Kidney epithelial cell (primary cell): Measurements from ENCODE around the gene CDK6. TPM values are rescaled to one million over a fixed set of nuclear protein-coding genes. Genes with fewer than 3 reads are reported as not detected.

Experiments used
- DNase-seq: peaks from one replicate; pipeline ENCODE4 v3.0.0-alpha.2; 2010; ENCODE audit warnings: low read depth
- H3K27me3 ChIP-seq: 2 replicates; pipeline ENCODE4 v1.6.0; 2011; ENCODE audit warnings: low read length; ENCODE audit not compliant: control insufficient read depth, insufficient read depth
- H3K36me3 ChIP-seq: 2 replicates; pipeline ENCODE4 v1.5.1; 2011; ENCODE audit warnings: low read length; ENCODE audit not compliant: control insufficient read depth, insufficient read depth
- H3K4me3 ChIP-seq: 2 replicates; pipeline ENCODE4 v1.5.1; 2011; ENCODE audit warnings: low read depth, mild to moderate bottlenecking, control low read depth, low read length
- total RNA-seq: library from RNA; depleted of rRNA; stranded (reverse); fragments of >200 nt; gene quantifications from 2 replicates; pipeline ENCODE4 v1.2.3, GENCODE V29; 2015
- TF ChIP-seq, protein P1 (sequence below): IDR thresholded peaks from 2 replicates; pipeline ENCODE4 v1.5.1; 2011; ENCODE audit warnings: mild to moderate bottlenecking, moderate library complexity, low read length, control low read depth, inconsistent platforms; ENCODE audit not compliant: insufficient read depth, poor library complexity, severe bottlenecking

Gene CDK6
- total RNA-seq, 1 donor from 2014 or later: 91.0 TPM

DNA sequence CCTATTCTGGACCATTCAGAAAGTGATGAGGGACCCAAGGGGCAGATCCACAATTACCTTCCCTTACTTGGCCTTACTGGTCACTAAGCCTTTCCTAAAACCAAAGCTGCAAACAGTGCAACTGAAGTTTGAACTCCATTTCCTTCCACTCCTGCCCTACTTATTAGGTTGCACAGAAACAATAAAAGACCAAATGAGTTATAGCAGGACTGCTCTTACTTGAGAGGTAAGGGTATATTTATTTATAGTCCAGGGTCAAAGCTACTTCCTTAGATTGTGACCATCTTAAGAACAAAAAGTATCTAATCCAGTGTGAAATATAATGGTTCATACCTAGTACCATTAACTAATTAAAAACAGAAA, 27.0 kb downstream of the CDK6 start:
- no peak for DNase-seq
- Histone ChIP-seq H3K36me3 (no peaks in the 10 kb centered on the region), H3K27me3 (no peaks in the 10 kb centered on the region), H3K4me3 (no peak overlapping the region)
- TF ChIP-seq, protein P1, sequence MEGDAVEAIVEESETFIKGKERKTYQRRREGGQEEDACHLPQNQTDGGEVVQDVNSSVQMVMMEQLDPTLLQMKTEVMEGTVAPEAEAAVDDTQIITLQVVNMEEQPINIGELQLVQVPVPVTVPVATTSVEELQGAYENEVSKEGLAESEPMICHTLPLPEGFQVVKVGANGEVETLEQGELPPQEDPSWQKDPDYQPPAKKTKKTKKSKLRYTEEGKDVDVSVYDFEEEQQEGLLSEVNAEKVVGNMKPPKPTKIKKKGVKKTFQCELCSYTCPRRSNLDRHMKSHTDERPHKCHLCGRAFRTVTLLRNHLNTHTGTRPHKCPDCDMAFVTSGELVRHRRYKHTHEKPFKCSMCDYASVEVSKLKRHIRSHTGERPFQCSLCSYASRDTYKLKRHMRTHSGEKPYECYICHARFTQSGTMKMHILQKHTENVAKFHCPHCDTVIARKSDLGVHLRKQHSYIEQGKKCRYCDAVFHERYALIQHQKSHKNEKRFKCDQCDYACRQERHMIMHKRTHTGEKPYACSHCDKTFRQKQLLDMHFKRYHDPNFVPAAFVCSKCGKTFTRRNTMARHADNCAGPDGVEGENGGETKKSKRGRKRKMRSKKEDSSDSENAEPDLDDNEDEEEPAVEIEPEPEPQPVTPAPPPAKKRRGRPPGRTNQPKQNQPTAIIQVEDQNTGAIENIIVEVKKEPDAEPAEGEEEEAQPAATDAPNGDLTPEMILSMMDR: no peak

DNA sequence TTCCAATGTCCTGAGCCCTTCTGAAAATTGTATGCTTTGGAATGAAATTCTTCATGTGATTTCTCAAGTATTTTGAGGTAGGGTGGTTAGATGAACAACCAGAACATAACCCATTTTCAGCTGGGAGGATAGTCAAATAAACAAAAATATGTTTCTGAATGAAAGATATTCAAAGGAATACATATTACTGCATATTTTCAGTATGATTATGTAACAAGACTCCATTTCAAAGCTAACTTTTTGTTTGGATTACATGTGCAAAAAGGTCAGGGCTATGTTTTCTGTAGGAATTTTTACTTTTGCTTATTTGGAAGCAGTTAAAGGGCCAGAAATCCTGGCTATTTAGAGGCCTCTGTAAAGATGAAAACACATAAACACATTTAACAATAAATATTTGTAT, 27.7 kb downstream of the CDK6 start:
- Histone ChIP-seq H3K4me3 (no peak overlapping the region), H3K27me3 (no peaks in the 10 kb centered on the region), H3K36me3 (no peaks in the 10 kb centered on the region)
- TF ChIP-seq, protein P1: no peak
- no peak for DNase-seq

DNA sequence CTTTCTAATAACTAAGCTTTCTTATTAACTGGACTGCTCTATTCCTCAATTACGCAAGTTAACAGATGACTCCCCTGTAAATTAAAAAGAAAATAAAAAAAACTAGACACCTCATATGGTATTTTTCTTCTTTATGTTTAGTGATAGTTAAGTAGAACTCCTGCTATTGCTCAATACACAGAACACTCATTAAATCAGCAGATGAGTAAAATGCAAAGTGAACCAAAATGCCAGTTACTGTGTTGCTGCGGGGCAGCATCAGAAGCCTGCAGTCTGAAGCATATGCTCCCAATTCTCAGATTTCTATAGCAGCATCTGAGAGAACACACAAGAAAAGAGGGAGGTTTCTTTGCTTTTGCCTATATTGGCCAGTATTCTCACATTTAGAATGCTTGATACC, 28.4 kb downstream of the CDK6 start:
- no peak for DNase-seq

DNA sequence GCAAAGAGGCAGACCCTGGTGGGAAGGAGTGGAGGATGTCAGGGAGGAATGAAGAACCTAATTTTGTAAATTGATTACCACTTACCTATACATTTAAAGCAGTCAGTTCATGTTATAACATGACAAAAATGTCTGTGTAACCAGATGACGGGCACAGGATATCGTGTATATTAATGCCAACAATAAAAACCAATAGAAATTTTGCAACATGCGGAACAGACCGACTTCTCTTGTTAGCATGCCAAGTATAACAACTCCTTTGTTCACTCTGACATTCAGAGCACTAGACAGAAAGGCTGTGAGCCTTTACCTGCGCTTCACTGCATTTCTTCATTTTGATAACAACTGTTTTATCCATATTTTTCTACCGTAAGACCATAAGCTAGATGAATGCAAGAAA, 29.9 kb downstream of the CDK6 start:
- no peaks in the 10 kb centered on the region for H3K36me3 ChIP-seq
- no peak overlapping the region for H3K4me3 ChIP-seq
- DNase-seq: no peak
- TF ChIP-seq, protein P1: no peak
- no peaks in the 10 kb centered on the region for H3K27me3 ChIP-seq

More for the DNA sequence above, 28.4 kb downstream of the CDK6 start:
- Histone ChIP-seq H3K4me3 (no peak overlapping the region), H3K27me3 (no peaks in the 10 kb centered on the region), H3K36me3 (no peaks in the 10 kb centered on the region)
- TF ChIP-seq, protein P1: no peak

DNA sequence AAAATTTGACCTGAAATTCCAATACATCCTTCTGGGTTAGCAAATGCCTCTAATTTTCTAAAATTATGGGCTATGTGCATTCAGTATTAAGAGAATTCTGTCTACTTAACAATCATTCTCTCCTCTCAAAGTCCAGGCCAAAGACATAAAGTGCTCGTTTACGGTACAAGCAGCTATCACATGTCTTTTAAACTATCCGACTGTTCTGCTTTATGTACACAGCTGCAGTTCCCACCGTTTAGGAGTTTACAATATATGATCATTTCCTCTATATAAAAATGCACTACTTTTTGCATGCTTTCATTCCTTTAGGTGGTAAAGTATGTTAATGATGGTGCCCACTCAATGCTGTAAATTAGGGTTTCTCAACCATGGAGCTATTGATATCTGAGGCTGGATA, 34.0 kb downstream of the CDK6 start:
- DNase-seq: no peak
- no peaks in the 10 kb centered on the region for H3K36me3 ChIP-seq
- H3K4me3 ChIP-seq: no peak overlapping the region
- TF ChIP-seq, protein P1: no peak
- no peaks in the 10 kb centered on the region for H3K27me3 ChIP-seq

DNA sequence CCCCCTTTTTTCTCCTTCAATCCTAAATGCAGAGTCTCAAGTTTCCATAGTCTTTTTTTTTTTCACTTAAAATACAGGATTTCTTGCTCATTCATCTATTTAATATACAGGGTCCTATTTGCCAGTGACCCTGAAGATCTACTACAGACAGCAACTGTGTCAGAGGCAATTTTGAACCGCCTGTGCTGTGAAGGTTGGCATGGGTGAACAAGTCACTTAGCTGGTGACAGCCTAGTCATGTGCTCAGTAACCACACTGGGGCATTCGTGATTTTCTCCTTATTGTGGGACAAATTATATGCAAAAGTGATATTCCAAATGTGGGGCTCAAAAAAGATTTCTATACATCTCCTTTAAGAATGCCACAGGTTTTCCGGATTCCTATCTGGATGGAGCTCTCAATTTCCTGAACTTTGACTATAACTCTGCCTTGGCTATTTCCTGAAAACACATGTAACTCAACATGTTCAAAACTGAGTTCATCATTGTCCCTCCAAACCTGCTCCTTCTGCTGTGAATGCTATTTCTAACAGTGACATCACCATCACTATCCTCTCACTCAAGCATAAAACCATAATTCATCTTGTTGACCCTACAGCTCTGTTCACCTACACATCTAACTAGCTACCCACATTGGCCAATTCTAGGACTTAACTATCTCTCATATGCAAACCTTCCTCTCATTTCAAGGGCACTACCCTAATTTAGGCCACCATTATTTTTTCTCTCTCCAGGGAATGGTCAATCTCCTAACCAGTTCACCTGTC, 36.7 kb downstream of the CDK6 start:
- Histone ChIP-seq H3K36me3 (no peaks in the 10 kb centered on the region), H3K27me3 (no peaks in the 10 kb centered on the region), H3K4me3 (no peak overlapping the region)
- TF ChIP-seq, protein P1: no peak
- DNase-seq: no peak
